PC-9 (cell line): Measurements from ENCODE around the gene ATG9A. TPM values are rescaled to one million over a fixed set of nuclear protein-coding genes. Genes with fewer than 3 reads are reported as not detected.

Experiments
- BruUV-seq: library from RNA; stranded (reverse); fragments of 400-500 nt; replicated peaks from 2 replicates; lab custom pipeline; 2021; lab: Mats Ljungman, UMichigan
- CTCF ChIA-PET: fragments of 300-600 bp; sonication (Branson Sonifier 250); formaldehyde crosslinking; loops from one replicate; lab custom pipeline; 2022; ENCODE audit warnings: antibody characterized with exemption; lab: Charles Lee
- POLR2A ChIA-PET: fragments of 300-600 bp; sonication (Branson Sonifier 250); formaldehyde crosslinking; loops from one replicate; lab custom pipeline; 2022; ENCODE audit warnings: antibody characterized with exemption; ENCODE audit not compliant: unreplicated experiment; lab: Charles Lee
- DNase-seq, 2 experiments: peaks; one replicate each; pipeline versions ENCODE4 v3.0.0 to v3.0.0-alpha.2; 2015 to 2022; ENCODE audit warnings: mixed read lengths in 1 of 2
- H2AFZ ChIP-seq: fragments of 200-600 bp; sonication (generic); 2 replicates; pipeline ENCODE4 v1.8.1; 2017; ENCODE audit warnings: antibody characterized with exemption
- H3F3A ChIP-seq: fragments of 200-600 bp; sonication (generic); 2 replicates; pipeline ENCODE4 v1.8.1; 2017; ENCODE audit warnings: antibody characterized with exemption, mild to moderate bottlenecking, low read depth; ENCODE audit not compliant: insufficient read depth
- H3K27ac ChIP-seq: fragments of 200-600 bp; sonication (generic); 2 replicates; pipeline ENCODE4 v1.6.1; 2016; ENCODE audit warnings: mixed run types
- H3K27me3 ChIP-seq: fragments of 200-600 bp; sonication (generic); 2 replicates; pipeline ENCODE4 v1.6.1; 2016; ENCODE audit warnings: low read depth, mixed run types; ENCODE audit not compliant: insufficient read depth
- H3K36me3 ChIP-seq: fragments of 200-600 bp; sonication (generic); 2 replicates; pipeline ENCODE4 v1.6.1; 2016; ENCODE audit warnings: low read depth, mixed run types
- H3K4me1 ChIP-seq: fragments of 200-600 bp; sonication (generic); replicated peaks from 2 replicates; pipeline ENCODE4 v1.6.1; 2016; ENCODE audit warnings: mixed run types; ENCODE audit not compliant: insufficient read depth
- H3K4me2 ChIP-seq: fragments of 200-600 bp; sonication (generic); 2 replicates; pipeline ENCODE4 v1.6.1; 2017; ENCODE audit warnings: mixed run types
- H3K4me3 ChIP-seq: fragments of 200-600 bp; sonication (generic); 2 replicates; pipeline ENCODE4 v1.6.1; 2016; ENCODE audit warnings: mixed run types
- H3K79me2 ChIP-seq: fragments of 200-600 bp; sonication (generic); 2 replicates; pipeline ENCODE4 v1.6.1; 2017; ENCODE audit warnings: low read depth, mixed run types
- H3K9me2 ChIP-seq: fragments of 200-600 bp; sonication (generic); 2 replicates; pipeline ENCODE4 v1.8.1; 2017; ENCODE audit warnings: mild to moderate bottlenecking; ENCODE audit not compliant: insufficient read depth
- H3K9me3 ChIP-seq: fragments of 200-600 bp; sonication (generic); 2 replicates; pipeline ENCODE4 v1.8.1; 2016; ENCODE audit warnings: low read depth; ENCODE audit not compliant: insufficient read depth
- H4K20me1 ChIP-seq: fragments of 200-600 bp; sonication (generic); 2 replicates; pipeline ENCODE4 v1.8.1; 2017; ENCODE audit not compliant: insufficient read depth
- CTCF ChIP-seq: fragments of 200-600 bp; sonication (generic); conservative IDR thresholded peaks from 2 replicates; pipeline ENCODE4 v1.6.1; 2017; ENCODE audit warnings: mixed run types, antibody characterized with exemption, mild to moderate bottlenecking, moderate library complexity
- EZH2 ChIP-seq: fragments of 200-600 bp; sonication (generic); IDR thresholded peaks from 2 replicates; pipeline ENCODE4 v1.8.0; 2017; ENCODE audit warnings: antibody characterized with exemption, low read depth
- intact Hi-C: fragments of 100-400 bp; cut with micrococcal nuclease; formaldehyde crosslinking; loops from one replicate; pipeline ENCODE4 v1.10.0; 2022; ENCODE audit not compliant: unreplicated experiment
- total RNA-seq: library from RNA; stranded (reverse); gene quantifications from 2 replicates; pipeline ENCODE4 v1.2.3, GENCODE V29; 2021

The ATG9A gene
- total RNA-seq, 1 experiment from 2014 or later = 56.0 TPM

GRCh38 chr2:219209236-219210195 lies 19.9 kb downstream of the ATG9A start:
- intact Hi-C loops = no loop called here
- TF ChIP-seq CTCF = no peak
- TF ChIP-seq EZH2 = no peak
- H3K4me1 ChIP-seq = peaks cover 18% of the 10 kb centered on the region
- no TSS peak for BruUV-seq
- no peaks in the 10 kb centered on the region for H3K9me2 ChIP-seq
- CTCF ChIA-PET = no interaction called here
- H3K27ac ChIP-seq = no peak overlapping the region
- H4K20me1 ChIP-seq = no peaks in the 10 kb centered on the region
- H3K79me2 ChIP-seq = no peaks in the 10 kb centered on the region
- H3K4me2 ChIP-seq = no peak overlapping the region
- no peaks in the 10 kb centered on the region for H3K9me3 ChIP-seq
- POLR2A ChIA-PET = no interaction called here
- H2AFZ ChIP-seq = no peak overlapping the region
- peaks cover 14% of the 10 kb centered on the region; the same call in 1 of the 2 replicates for H3F3A ChIP-seq
- no peak for DNase-seq
- H3K4me3 ChIP-seq = no peak overlapping the region
- H3K27me3 ChIP-seq = no peaks in the 10 kb centered on the region
- no peaks in the 10 kb centered on the region for H3K36me3 ChIP-seq

GRCh38 chr2:219207884-219208740 lies 21.3 kb downstream of the ATG9A start:
- 0 out of 2 replicates have a peak overlapping the region, but pooled peaks have one; percentile 16 for H3K27ac ChIP-seq
- no peaks in the 10 kb centered on the region for H3K79me2 ChIP-seq
- no peaks in the 10 kb centered on the region for H3K9me2 ChIP-seq
- no TSS peak for BruUV-seq
- ChIA-PET CTCF (interaction anchor here (0.6 kb wide), 1 partner anchor 128 kb away, joined by 3 read pairs; no protein-coding TSS in a partner anchor), POLR2A (interaction anchor here (1.1 kb wide), 1 partner anchor 10 kb away, joined by 17 read pairs; no protein-coding TSS in a partner anchor)
- intact Hi-C loops = loop anchor here (1.0 to 2.0 kb wide), 3 partner anchors 9 to 71 kb away; partner anchors contain the start of genes CNPPD1 and DNAJB2
- DNase-seq = peak in 1 of 2 experiments; percentile 54
- H3K4me2 ChIP-seq = peak overlapping the region; percentile 100
- peaks cover 14% of the 10 kb centered on the region; the same call in 1 of the 2 replicates for H3F3A ChIP-seq
- no peaks in the 10 kb centered on the region for H3K9me3 ChIP-seq
- H2AFZ ChIP-seq = no peak overlapping the region
- H3K36me3 ChIP-seq = no peaks in the 10 kb centered on the region
- peak overlapping the region; percentile 78; the same call in 1 of the 2 replicates for H3K4me3 ChIP-seq
- H3K27me3 ChIP-seq = no peaks in the 10 kb centered on the region
- H4K20me1 ChIP-seq = no peaks in the 10 kb centered on the region
- TF ChIP-seq EZH2 (no peak), CTCF (no peak)
- H3K4me1 ChIP-seq = peaks cover 18% of the 10 kb centered on the region
